ENCODE data around the gene MRTFB.
"Not testable (repeated sequence)": the region's sequence is repeated elsewhere in the genome, so short reads cannot be mapped to it uniquely, and the experiment has no call there.

MRTFB gene

GRCh38 chr16:14037960-14038359 lies 33.2 kb upstream of the MRTFB start:
- no peak overlapping the region for H3K27ac ChIP-seq
- TF ChIP-seq CTCF (conservative IDR thresholded peaks at IDR 0.05), result no peak

- no peak overlapping the region for H3K27ac ChIP-seq
- TF ChIP-seq CTCF (conservative IDR thresholded peaks at IDR 0.05), result no peak
Measured at GRCh38 chr16:14041164-14041563, 30.0 kb upstream of the MRTFB start.

- H3K27ac ChIP-seq, result no peak overlapping the region
- TF ChIP-seq CTCF (conservative IDR thresholded peaks at IDR 0.05), result no peak
Measured at GRCh38 chr16:14042706-14043105, 28.4 kb upstream of the MRTFB start.

DNA sequence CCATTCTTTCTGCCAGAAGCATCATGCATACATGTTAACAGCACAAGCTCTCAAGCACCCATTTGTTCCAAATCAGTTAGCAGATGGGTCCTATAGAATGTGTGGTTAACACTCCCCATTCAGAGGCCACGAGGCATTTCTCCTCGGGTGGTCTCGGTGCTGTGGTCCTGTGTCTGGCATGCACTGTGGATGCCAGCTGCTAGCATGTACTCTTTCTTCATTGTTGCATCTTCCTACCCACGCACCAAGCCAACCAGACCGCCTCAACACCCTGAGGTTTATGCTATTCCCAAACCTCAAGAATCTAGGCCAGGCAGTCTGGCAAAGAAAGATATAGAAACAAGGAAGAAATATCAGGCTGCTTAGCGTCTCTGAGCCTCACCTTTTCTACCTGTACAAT lies 27.8 kb upstream of the MRTFB start:
- H3K27ac ChIP-seq, result no peak overlapping the region
- no peak for TF ChIP-seq CTCF (conservative IDR thresholded peaks at IDR 0.05)

DNA sequence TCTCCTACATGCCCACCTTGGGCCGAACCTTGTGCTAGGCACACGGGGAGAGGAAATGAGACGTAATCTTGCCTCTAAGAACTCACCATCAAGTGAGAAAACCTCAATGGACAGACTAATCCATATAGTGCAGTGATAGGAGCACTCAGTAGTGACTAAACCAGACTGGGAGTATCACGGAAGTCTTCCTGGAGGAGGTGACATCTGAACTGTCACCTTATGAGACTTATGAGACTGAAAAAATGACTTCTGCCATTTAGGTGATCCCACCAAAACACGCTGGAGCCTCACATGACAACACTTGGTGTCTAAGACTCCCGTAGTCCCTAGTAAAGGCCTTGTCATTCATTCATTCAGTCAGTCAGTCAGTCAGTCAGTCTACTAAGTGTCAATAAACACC lies 27.3 kb upstream of the MRTFB start:
- TF ChIP-seq CTCF (conservative IDR thresholded peaks at IDR 0.05), result no peak
- H3K27ac ChIP-seq, result no peak overlapping the region

DNA sequence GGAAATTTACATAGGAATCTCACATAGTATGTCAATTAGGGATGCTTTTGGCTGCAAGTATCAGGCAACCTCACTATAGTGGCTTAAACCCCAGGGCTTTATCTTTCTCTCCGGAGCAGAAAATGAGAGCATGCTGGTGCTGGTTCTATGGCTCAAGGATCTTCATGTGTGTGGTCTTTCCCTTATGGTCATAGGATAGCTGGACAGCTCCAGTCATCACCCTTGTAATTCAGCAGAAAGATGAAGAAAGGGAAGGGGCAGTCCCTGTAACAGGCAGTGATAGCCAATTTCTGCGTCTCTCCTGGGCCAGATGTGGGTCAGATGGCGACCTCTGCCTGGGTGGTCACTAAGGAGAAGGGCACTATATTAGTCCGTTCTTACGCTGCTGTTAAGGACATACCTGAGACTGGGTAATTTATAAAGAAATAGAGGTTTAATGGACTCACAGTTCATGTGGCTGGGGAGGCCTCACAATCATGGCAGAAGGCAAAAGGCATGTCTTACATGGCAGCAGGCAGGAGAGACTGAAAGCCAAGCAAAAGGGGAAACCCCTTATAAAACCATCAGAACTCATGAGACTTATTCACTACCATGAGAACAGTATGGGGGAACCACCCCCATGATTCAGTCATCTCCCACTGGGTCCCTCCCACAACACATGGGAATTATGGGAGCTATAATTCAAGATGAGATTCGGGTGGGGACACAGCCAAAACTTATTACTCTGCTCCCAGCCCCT lies 23.8 kb upstream of the MRTFB start:
- not testable (repeated sequence) for H3K27ac ChIP-seq

DNA sequence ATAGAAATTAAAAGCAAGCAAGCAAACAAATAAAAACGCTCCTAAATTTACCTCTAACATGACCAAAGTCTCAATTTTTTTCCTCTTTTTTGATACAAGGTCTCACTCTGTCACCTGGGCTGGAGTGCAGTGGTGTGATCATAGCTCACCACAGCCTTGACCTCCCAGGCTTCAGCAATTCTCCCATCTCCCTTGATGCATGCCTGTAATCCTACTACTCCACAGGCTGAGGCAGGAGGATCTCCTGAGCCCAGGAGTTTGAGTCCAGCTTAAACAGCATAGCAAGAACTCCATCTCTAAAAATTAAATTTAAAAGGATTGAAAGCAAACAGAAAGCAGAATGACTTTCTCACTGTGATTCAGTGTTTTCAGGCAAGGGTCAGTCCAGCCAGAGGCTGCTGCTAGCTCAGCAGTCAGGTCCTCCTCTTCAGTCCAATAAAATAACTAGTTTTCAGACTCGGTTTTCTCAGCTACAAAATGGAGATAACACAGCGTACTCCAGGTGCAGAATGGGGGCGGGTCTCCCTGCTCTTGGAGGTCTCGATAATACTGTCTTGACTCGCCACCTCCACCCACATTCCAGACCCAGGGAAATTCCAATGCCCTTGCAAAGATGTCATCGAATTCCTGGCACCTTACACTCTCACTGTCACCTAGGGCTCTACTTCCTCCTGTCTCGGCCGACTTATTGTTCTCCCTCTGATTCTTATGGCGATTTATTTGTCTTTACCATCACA lies 20.7 kb upstream of the MRTFB start:
- TF ChIP-seq CTCF (conservative IDR thresholded peaks at IDR 0.05), result no peak
- H3K27ac ChIP-seq, result no peak overlapping the region

All from VCaP (cell line).